CD8-positive, alpha-beta memory T cell (primary cell): ENCODE data around the gene EGFL7. TPM values are rescaled to one million over a fixed set of nuclear protein-coding genes. Genes with fewer than 3 reads are reported as not detected.
"Not testable (repeated sequence)": the region's sequence is repeated elsewhere in the genome, so short reads cannot be mapped to it uniquely, and the experiment has no call there.

Experiments
- CTCF ChIA-PET: fragments of 350-600 bp; sonication (Branson Sonifier 250); formaldehyde crosslinking; loops from one replicate; lab custom pipeline; 2021; ENCODE audit warnings: antibody characterized with exemption; lab: Charles Lee
- POLR2A ChIA-PET: fragments of 350-600 bp; sonication (Branson Sonifier 250); formaldehyde crosslinking; loops from one replicate; lab custom pipeline; 2021; ENCODE audit warnings: antibody characterized with exemption; lab: Charles Lee
- DNase-seq, 5 donors: peaks; one replicate each; pipeline versions ENCODE4 v3.0.0 to v3.0.0-alpha.2; 2020 to 2022; ENCODE audit warnings: mixed read lengths in 1 of 5
- H3K27ac ChIP-seq: one replicate; pipeline ENCODE4 v1.7.0; 2013; ENCODE audit warnings: low read depth, mild to moderate bottlenecking, low read length, moderate library complexity
- H3K27me3 ChIP-seq: 2 replicates; pipeline ENCODE4 v1.7.0; 2013; ENCODE audit warnings: low read length, mild to moderate bottlenecking; ENCODE audit not compliant: insufficient read depth, poor library complexity, severe bottlenecking
- H3K36me3 ChIP-seq: 2 replicates; pipeline ENCODE4 v1.7.0; 2013; ENCODE audit warnings: mild to moderate bottlenecking, low read length, moderate library complexity; ENCODE audit not compliant: insufficient read depth
- H3K4me1 ChIP-seq: 2 replicates; pipeline ENCODE4 v1.7.0; 2013; ENCODE audit warnings: mild to moderate bottlenecking, low read length, moderate library complexity; ENCODE audit not compliant: insufficient read depth
- H3K4me3 ChIP-seq: 2 replicates; pipeline ENCODE4 v1.7.0; 2013; ENCODE audit warnings: mild to moderate bottlenecking, low read length
- H3K9me3 ChIP-seq: 2 replicates; pipeline ENCODE4 v1.7.0; 2013; ENCODE audit warnings: mild to moderate bottlenecking, low read length
- H3K27ac Mint-ChIP-seq, 8 donors: one replicate each; pipeline ENCODE4 v1.8.0; 2020 to 2021; ENCODE audit warnings: mixed read lengths in 8 of 8, mild to moderate bottlenecking in 6 of 8, inconsistent platforms in 3 of 8, moderate library complexity in 3 of 8
- H3K27me3 Mint-ChIP-seq, 2 donors: one replicate each; pipeline ENCODE4 v1.8.0; 2020 to 2021; ENCODE audit warnings: mixed read lengths in 2 of 2, mild to moderate bottlenecking in 1 of 2, moderate library complexity in 1 of 2
- H3K36me3 Mint-ChIP-seq, 3 donors: one replicate each; pipeline ENCODE4 v1.8.0; 2020 to 2021; ENCODE audit warnings: mixed read lengths in 3 of 3, inconsistent platforms in 1 of 3, mild to moderate bottlenecking in 1 of 3
- H3K4me1 Mint-ChIP-seq, 3 donors: one replicate each; pipeline ENCODE4 v1.8.0; 2020 to 2021; ENCODE audit warnings: mixed read lengths in 3 of 3, inconsistent platforms in 1 of 3, mild to moderate bottlenecking in 1 of 3
- H3K4me3 Mint-ChIP-seq, 7 donors: one replicate each; pipeline ENCODE4 v1.8.0; 2020 to 2021; ENCODE audit warnings: mixed read lengths in 7 of 7, mild to moderate bottlenecking in 6 of 7, moderate library complexity in 4 of 7, inconsistent platforms in 2 of 7
- H3K9me3 Mint-ChIP-seq, 5 donors: one replicate each; pipeline ENCODE4 v1.8.0; 2020 to 2022; ENCODE audit warnings: mixed read lengths in 5 of 5, mild to moderate bottlenecking in 3 of 5, moderate library complexity in 2 of 5, inconsistent platforms in 1 of 5
- polyA plus RNA-seq: library from polyadenylated mRNA; unstranded; fragments of 300-500 nt; fragmentation: Illumina TruSeq; gene quantifications from one replicate; pipeline ENCODE4 v1.2.3, GENCODE V29; 2021
- total RNA-seq, 2 experiments: library from RNA; stranded (reverse); gene quantifications; one replicate each; pipeline ENCODE4 v1.2.3, GENCODE V29; 2021

Gene EGFL7
- total and polyA plus RNA-seq, 3 experiments from 2014 or later = 0.40 to 0.95 (median 0.61) TPM

- Mint-ChIP-seq H3K27me3 (peaks cover 8% of the 10 kb centered on the region in 2 donors), H3K36me3 (no peaks in the 10 kb centered on the region), H3K9me3 (no peaks in the 10 kb centered on the region), H3K27ac (peak overlapping the region in 1 of 8 donors; percentile 70), H3K4me1 (no peaks in the 10 kb centered on the region), H3K4me3 (no peak overlapping the region)
- ChIA-PET POLR2A (no interaction called here), CTCF (interaction anchor here (1.3 to 7.6 kb wide), 2 partner anchors 64 to 141 kb away, joined by 3 to 82 read pairs; no protein-coding TSS in a partner anchor)
- no peaks in the 10 kb centered on the region for H3K27me3 ChIP-seq
- no peaks in the 10 kb centered on the region for H3K36me3 ChIP-seq
- DNase-seq = peak in 1 of 5 donors; percentile 37
- no peak overlapping the region for H3K27ac ChIP-seq
- H3K9me3 ChIP-seq = no peaks in the 10 kb centered on the region
- peaks cover 6% of the 10 kb centered on the region for H3K4me1 ChIP-seq
- no peak overlapping the region for H3K4me3 ChIP-seq
Measured at GRCh38 chr9:136627703-136628102, 35.0 kb upstream of the EGFL7 start.

- no peaks in the 10 kb centered on the region for H3K27me3 ChIP-seq
- Mint-ChIP-seq H3K36me3 (no peaks in the 10 kb centered on the region), H3K4me3 (no peak overlapping the region), H3K27me3 (peaks cover 8% of the 10 kb centered on the region in 2 donors), H3K9me3 (no peaks in the 10 kb centered on the region), H3K27ac (no peak overlapping the region), H3K4me1 (no peaks in the 10 kb centered on the region)
- ChIA-PET CTCF (interaction anchor here (1.3 to 7.6 kb wide), 3 partner anchors 14 to 142 kb away, joined by 3 to 82 read pairs (median 3); no protein-coding TSS in a partner anchor), POLR2A (no interaction called here)
- peaks cover 6% of the 10 kb centered on the region for H3K4me1 ChIP-seq
- DNase-seq = no peak
- H3K9me3 ChIP-seq = no peaks in the 10 kb centered on the region
- H3K36me3 ChIP-seq = no peaks in the 10 kb centered on the region
- H3K4me3 ChIP-seq = no peak overlapping the region
- H3K27ac ChIP-seq = no peak overlapping the region
Measured at GRCh38 chr9:136628268-136628667, 34.4 kb upstream of the EGFL7 start.

- Histone ChIP-seq H3K9me3 (no peaks in the 10 kb centered on the region), H3K4me1 (peaks cover 6% of the 10 kb centered on the region), H3K27ac (no peak overlapping the region), H3K4me3 (no peak overlapping the region), H3K27me3 (no peaks in the 10 kb centered on the region), H3K36me3 (no peaks in the 10 kb centered on the region)
- H3K4me3 Mint-ChIP-seq = no peak overlapping the region
- CTCF ChIA-PET = interaction anchor here (1.3 to 7.6 kb wide), 2 partner anchors 13 to 143 kb away, joined by 3 to 82 read pairs; no protein-coding TSS in a partner anchor
- POLR2A ChIA-PET = no interaction called here
- H3K27ac Mint-ChIP-seq = no peak overlapping the region
- H3K36me3 Mint-ChIP-seq = no peaks in the 10 kb centered on the region
- H3K4me1 Mint-ChIP-seq = no peaks in the 10 kb centered on the region
- no peaks in the 10 kb centered on the region for H3K9me3 Mint-ChIP-seq
- DNase-seq = peak in 1 of 5 donors; percentile 42
- H3K27me3 Mint-ChIP-seq = peaks cover 6 to 8% of the 10 kb centered on the region in 2 donors
Measured at GRCh38 chr9:136629001-136629878, 33.5 kb upstream of the EGFL7 start.

- ChIA-PET POLR2A (no interaction called here), CTCF (interaction anchor here (7.6 kb wide), 1 partner anchor 144 kb away, joined by 82 read pairs; no protein-coding TSS in a partner anchor)
- Mint-ChIP-seq H3K4me1 (no peaks in the 10 kb centered on the region), H3K4me3 (no peak overlapping the region), H3K36me3 (no peaks in the 10 kb centered on the region), H3K27ac (no peak overlapping the region), H3K27me3 (peaks cover 9 to 13% of the 10 kb centered on the region in 2 donors), H3K9me3 (no peaks in the 10 kb centered on the region)
- peaks cover 6% of the 10 kb centered on the region for H3K4me1 ChIP-seq
- no peaks in the 10 kb centered on the region for H3K36me3 ChIP-seq
- H3K27ac ChIP-seq = no peak overlapping the region
- no peaks in the 10 kb centered on the region for H3K9me3 ChIP-seq
- DNase-seq = peak; percentile 34 to 61 (median 43)
- no peak overlapping the region for H3K4me3 ChIP-seq
- H3K27me3 ChIP-seq = no peaks in the 10 kb centered on the region
Measured at GRCh38 chr9:136629879-136630661, 32.6 kb upstream of the EGFL7 start.

- ChIA-PET CTCF (interaction anchor here (7.6 kb wide), 1 partner anchor 144 kb away, joined by 82 read pairs; no protein-coding TSS in a partner anchor), POLR2A (no interaction called here)
- Mint-ChIP-seq H3K36me3 (no peaks in the 10 kb centered on the region), H3K4me1 (no peaks in the 10 kb centered on the region), H3K9me3 (no peaks in the 10 kb centered on the region), H3K27me3 (peaks cover 7 to 10% of the 10 kb centered on the region in 2 donors), H3K4me3 (no peak overlapping the region), H3K27ac (no peak overlapping the region)
- Histone ChIP-seq H3K36me3 (no peaks in the 10 kb centered on the region), H3K27ac (no peak overlapping the region), H3K4me3 (no peak overlapping the region), H3K27me3 (no peaks in the 10 kb centered on the region), H3K9me3 (no peaks in the 10 kb centered on the region), H3K4me1 (peaks cover 6% of the 10 kb centered on the region)
- no peak for DNase-seq
Measured at GRCh38 chr9:136630662-136630992, 32.1 kb upstream of the EGFL7 start.

- no peak overlapping the region for H3K27ac ChIP-seq
- H3K36me3 Mint-ChIP-seq = no peaks in the 10 kb centered on the region
Measured at GRCh38 chr9:136631038-136632000, 31.4 kb upstream of the EGFL7 start.

GRCh38 chr9:136632072-136632471 is 30.6 kb upstream of the EGFL7 start:
- H3K27me3 Mint-ChIP-seq, H3K36me3 Mint-ChIP-seq, H3K27me3 ChIP-seq, H3K27ac Mint-ChIP-seq, H3K36me3 ChIP-seq, H3K9me3 Mint-ChIP-seq, H3K9me3 ChIP-seq, H3K4me1 Mint-ChIP-seq, H3K27ac ChIP-seq, H3K4me3 Mint-ChIP-seq, H3K4me3 ChIP-seq, H3K4me1 ChIP-seq: not testable (repeated sequence)
- peak in 2 of 5 donors; percentile 24 to 54 for DNase-seq
- ChIA-PET POLR2A (interaction anchor here (1.0 kb wide), 1 partner anchor 148 kb away, joined by 6 read pairs; no protein-coding TSS in a partner anchor), CTCF (interaction anchor here (0.6 to 1.4 kb wide), 12 partner anchors 10 to 223 kb away, joined by 3 to 56 read pairs (median 4); no protein-coding TSS in a partner anchor)

More at GRCh38 chr9:136631038-136632000, 31.4 kb upstream of the EGFL7 start:
- CTCF ChIA-PET = interaction anchor here (0.6 to 1.4 kb wide), 12 partner anchors 11 to 222 kb away, joined by 3 to 56 read pairs (median 4); no protein-coding TSS in a partner anchor
- no peak overlapping the region for H3K4me3 ChIP-seq
- no peaks in the 10 kb centered on the region for H3K36me3 ChIP-seq
- H3K4me1 Mint-ChIP-seq = no peaks in the 10 kb centered on the region
- no peaks in the 10 kb centered on the region for H3K27me3 ChIP-seq
- peak; percentile 61 to 87 (median 77) for DNase-seq
- no peaks in the 10 kb centered on the region for H3K9me3 Mint-ChIP-seq
- no peak overlapping the region for H3K4me3 Mint-ChIP-seq
- no peak overlapping the region for H3K27ac Mint-ChIP-seq
- H3K9me3 ChIP-seq = no peaks in the 10 kb centered on the region
- H3K4me1 ChIP-seq = peaks cover 6% of the 10 kb centered on the region
- H3K27me3 Mint-ChIP-seq = peaks cover 6 to 8% of the 10 kb centered on the region in 2 donors
- POLR2A ChIA-PET = interaction anchor here (1.0 kb wide), 1 partner anchor 147 kb away, joined by 6 read pairs; no protein-coding TSS in a partner anchor
